ENCODE data around the gene CENPF. TPM values are rescaled to one million over a fixed set of nuclear protein-coding genes. Genes with fewer than 3 reads are reported as not detected.

CENPF gene
- total and polyA plus RNA-seq, 2 of the 13 experiments (the other 11 are each of a cell fraction or from before 2014, with no cell fraction given), result 14.7 to 84.9 TPM

DNA sequence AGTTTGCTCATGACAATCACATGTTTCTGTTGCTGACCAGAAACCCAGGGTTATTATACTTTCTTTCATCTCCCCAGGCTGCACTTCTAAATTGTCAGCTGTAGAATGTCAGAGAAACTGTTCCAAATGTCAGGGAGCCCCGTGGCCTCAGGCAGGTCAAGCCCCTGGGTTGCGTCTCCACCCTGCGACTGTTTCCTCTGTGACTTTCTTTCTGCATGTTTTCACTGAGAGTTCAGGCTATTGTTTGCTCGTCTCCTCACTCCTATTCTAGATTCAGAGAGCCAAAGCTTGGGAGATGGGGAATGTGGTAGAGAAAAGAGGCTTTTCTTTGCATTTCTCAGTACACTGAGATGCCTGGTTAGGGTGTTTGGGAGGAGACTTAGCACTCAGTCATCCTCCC lies 97.4 kb downstream of the CENPF start:
- POLR2A ChIA-PET, result no interaction called here
- Histone ChIP-seq H3K9ac (ENCODE audit: insufficient read depth, low read depth, low read length) (no peak overlapping the region), H3K4me2 (ENCODE audit: low read depth, low read length) (no peak overlapping the region), H3K9me3 (ENCODE audit: low read length) (no peaks in the 10 kb centered on the region), H3K79me2 (ENCODE audit: insufficient read depth, low read length) (no peaks in the 10 kb centered on the region), H4K20me1 (ENCODE audit: insufficient read depth, low read length) (no peaks in the 10 kb centered on the region), H3K4me3 (replicated peaks in 1 of 3; ENCODE audit: insufficient read depth in 1 of 3, low read depth in 2 of 3, low read length in 3 of 3) (no peak overlapping the region), H2AFZ (ENCODE audit: low read length) (no peak overlapping the region), H3K36me3 (replicated peaks in 1 of 2; ENCODE audit: control insufficient read depth in 1 of 2, insufficient read depth in 2 of 2, low read length in 2 of 2) (no peaks in the 10 kb centered on the region), H3K4me1 (ENCODE audit: insufficient read depth, low read length) (no peaks in the 10 kb centered on the region), H3K27ac (ENCODE audit: extremely low read length, insufficient read depth, low read length) (no peak overlapping the region), H3K27me3 (ENCODE audit: control insufficient read depth in 1 of 2, insufficient read depth in 2 of 2, low read length in 2 of 2) (peaks cover 0 to 3% of the 10 kb centered on the region in 2 experiments; a peak in 1 of 5 replicates)
- 23% methylated on average over 4 of the region's 4 CpGs for WGBS (ENCODE audit: low lambda C conversion rate)
- no TSS peak for BruUV-seq (replicated peaks)
- in situ Hi-C loops (cut with HindIII; ENCODE audit: extremely low pct_ligation_motif_present, low pct_unique_long_range_greater_than_20kb) (no loop called here), intact Hi-C loops (cut with micrococcal nuclease; ENCODE audit: unreplicated experiment) (no loop called here)
- TF ChIP-seq KLF6 (CRISPR knock-in tag; IDR thresholded peaks at IDR 0.05) (no peak), NFE2L1 (CRISPR knock-in tag; IDR thresholded peaks at IDR 0.05; ENCODE audit: borderline replicate concordance) (no peak), SATB2 (CRISPR knock-in tag; IDR thresholded peaks at IDR 0.05) (no peak), HIVEP1 (CRISPR knock-in tag; IDR thresholded peaks at IDR 0.05) (no peak), ATRX (CRISPR knock-in tag; IDR thresholded peaks at IDR 0.05; ENCODE audit: borderline replicate concordance) (no peak), ZNF350 (CRISPR knock-in tag; IDR thresholded peaks at IDR 0.05; ENCODE audit: borderline replicate concordance, low read depth) (no peak), ZNF839 (CRISPR knock-in tag; IDR thresholded peaks at IDR 0.05; ENCODE audit: borderline replicate concordance) (no peak), ETV5 (CRISPR knock-in tag; IDR thresholded peaks at IDR 0.05; ENCODE audit: borderline replicate concordance) (no peak), SUZ12 (IDR thresholded peaks at IDR 0.05; ENCODE audit: low read depth, low read length) (no peak), SMAD3 (CRISPR knock-in tag; IDR thresholded peaks at IDR 0.05) (no peak)
- TF ChIP-seq, protein P1, sequence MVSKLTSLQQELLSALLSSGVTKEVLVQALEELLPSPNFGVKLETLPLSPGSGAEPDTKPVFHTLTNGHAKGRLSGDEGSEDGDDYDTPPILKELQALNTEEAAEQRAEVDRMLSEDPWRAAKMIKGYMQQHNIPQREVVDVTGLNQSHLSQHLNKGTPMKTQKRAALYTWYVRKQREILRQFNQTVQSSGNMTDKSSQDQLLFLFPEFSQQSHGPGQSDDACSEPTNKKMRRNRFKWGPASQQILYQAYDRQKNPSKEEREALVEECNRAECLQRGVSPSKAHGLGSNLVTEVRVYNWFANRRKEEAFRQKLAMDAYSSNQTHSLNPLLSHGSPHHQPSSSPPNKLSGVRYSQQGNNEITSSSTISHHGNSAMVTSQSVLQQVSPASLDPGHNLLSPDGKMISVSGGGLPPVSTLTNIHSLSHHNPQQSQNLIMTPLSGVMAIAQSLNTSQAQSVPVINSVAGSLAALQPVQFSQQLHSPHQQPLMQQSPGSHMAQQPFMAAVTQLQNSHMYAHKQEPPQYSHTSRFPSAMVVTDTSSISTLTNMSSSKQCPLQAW (CRISPR knock-in tag; IDR thresholded peaks at IDR 0.05), result no peak
- TF ChIP-seq, protein P2, sequence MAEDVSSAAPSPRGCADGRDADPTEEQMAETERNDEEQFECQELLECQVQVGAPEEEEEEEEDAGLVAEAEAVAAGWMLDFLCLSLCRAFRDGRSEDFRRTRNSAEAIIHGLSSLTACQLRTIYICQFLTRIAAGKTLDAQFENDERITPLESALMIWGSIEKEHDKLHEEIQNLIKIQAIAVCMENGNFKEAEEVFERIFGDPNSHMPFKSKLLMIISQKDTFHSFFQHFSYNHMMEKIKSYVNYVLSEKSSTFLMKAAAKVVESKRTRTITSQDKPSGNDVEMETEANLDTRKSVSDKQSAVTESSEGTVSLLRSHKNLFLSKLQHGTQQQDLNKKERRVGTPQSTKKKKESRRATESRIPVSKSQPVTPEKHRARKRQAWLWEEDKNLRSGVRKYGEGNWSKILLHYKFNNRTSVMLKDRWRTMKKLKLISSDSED (CRISPR knock-in tag; IDR thresholded peaks at IDR 0.05), result no peak
- TF ChIP-seq, protein P3, sequence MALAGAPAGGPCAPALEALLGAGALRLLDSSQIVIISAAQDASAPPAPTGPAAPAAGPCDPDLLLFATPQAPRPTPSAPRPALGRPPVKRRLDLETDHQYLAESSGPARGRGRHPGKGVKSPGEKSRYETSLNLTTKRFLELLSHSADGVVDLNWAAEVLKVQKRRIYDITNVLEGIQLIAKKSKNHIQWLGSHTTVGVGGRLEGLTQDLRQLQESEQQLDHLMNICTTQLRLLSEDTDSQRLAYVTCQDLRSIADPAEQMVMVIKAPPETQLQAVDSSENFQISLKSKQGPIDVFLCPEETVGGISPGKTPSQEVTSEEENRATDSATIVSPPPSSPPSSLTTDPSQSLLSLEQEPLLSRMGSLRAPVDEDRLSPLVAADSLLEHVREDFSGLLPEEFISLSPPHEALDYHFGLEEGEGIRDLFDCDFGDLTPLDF (CRISPR knock-in tag; IDR thresholded peaks at IDR 0.05), result no peak
- TF ChIP-seq, protein P4, sequence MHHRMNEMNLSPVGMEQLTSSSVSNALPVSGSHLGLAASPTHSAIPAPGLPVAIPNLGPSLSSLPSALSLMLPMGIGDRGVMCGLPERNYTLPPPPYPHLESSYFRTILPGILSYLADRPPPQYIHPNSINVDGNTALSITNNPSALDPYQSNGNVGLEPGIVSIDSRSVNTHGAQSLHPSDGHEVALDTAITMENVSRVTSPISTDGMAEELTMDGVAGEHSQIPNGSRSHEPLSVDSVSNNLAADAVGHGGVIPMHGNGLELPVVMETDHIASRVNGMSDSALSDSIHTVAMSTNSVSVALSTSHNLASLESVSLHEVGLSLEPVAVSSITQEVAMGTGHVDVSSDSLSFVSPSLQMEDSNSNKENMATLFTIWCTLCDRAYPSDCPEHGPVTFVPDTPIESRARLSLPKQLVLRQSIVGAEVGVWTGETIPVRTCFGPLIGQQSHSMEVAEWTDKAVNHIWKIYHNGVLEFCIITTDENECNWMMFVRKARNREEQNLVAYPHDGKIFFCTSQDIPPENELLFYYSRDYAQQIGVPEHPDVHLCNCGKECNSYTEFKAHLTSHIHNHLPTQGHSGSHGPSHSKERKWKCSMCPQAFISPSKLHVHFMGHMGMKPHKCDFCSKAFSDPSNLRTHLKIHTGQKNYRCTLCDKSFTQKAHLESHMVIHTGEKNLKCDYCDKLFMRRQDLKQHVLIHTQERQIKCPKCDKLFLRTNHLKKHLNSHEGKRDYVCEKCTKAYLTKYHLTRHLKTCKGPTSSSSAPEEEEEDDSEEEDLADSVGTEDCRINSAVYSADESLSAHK (CRISPR knock-in tag; IDR thresholded peaks at IDR 0.05; ENCODE audit: borderline replicate concordance), result no peak
- TF ChIP-seq, protein P5, sequence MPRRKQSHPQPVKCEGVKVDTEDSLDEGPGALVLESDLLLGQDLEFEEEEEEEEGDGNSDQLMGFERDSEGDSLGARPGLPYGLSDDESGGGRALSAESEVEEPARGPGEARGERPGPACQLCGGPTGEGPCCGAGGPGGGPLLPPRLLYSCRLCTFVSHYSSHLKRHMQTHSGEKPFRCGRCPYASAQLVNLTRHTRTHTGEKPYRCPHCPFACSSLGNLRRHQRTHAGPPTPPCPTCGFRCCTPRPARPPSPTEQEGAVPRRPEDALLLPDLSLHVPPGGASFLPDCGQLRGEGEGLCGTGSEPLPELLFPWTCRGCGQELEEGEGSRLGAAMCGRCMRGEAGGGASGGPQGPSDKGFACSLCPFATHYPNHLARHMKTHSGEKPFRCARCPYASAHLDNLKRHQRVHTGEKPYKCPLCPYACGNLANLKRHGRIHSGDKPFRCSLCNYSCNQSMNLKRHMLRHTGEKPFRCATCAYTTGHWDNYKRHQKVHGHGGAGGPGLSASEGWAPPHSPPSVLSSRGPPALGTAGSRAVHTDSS (CRISPR knock-in tag; conservative IDR thresholded peaks at IDR 0.05), result no peak
- no peak for ATAC-seq
- no peak for FAIRE-seq
- DNase-seq (ENCODE audit: low spot score), result no peak
- CTCF ChIA-PET (ENCODE audit: low intra/inter-chr PET ratio, low total read pairs), result no interaction called here
